PC-3 (cell line): ENCODE data around the gene TRPM8. TPM values are rescaled to one million over a fixed set of nuclear protein-coding genes. Genes with fewer than 3 reads are reported as not detected.
A peak's percentile ranks its signal among the peaks of the same experiment; 100 is the strongest.
"Not testable (repeated sequence)": the region's sequence is repeated elsewhere in the genome, so short reads cannot be mapped to it uniquely, and the experiment has no call there.

Source experiments
- ATAC-seq: fragments of 200-7000 bp; cut with Tn5 transposase; 2 replicates; pipeline ENCODE4 v1.9.1; 2020; ENCODE audit warnings: mild to moderate bottlenecking, moderate library complexity
- BruUV-seq: library from RNA; stranded (reverse); fragments of 400-500 nt; replicated peaks from 2 replicates; lab custom pipeline; 2021; lab: Mats Ljungman, UMichigan
- CTCF ChIA-PET: fragments of 300-600 bp; sonication (Branson Sonifier 250); formaldehyde crosslinking; loops from one replicate; lab custom pipeline; 2022; ENCODE audit warnings: antibody characterized with exemption; lab: Charles Lee
- POLR2A ChIA-PET: fragments of 300-600 bp; sonication (Branson Sonifier 250); formaldehyde crosslinking; loops from one replicate; lab custom pipeline; 2022; ENCODE audit warnings: antibody characterized with exemption; ENCODE audit not compliant: unreplicated experiment; lab: Charles Lee
- DNase-seq: peaks from one replicate; pipeline ENCODE4 v3.0.0-alpha.2; 2015
- H2AFZ ChIP-seq: fragments of 300-600 bp; sonication (generic); 2 replicates; pipeline ENCODE4 v1.6.0; 2016; ENCODE audit warnings: antibody characterized with exemption, low read length
- H3F3A ChIP-seq: fragments of 300-600 bp; sonication (generic); one replicate; pipeline ENCODE4 v1.6.0; 2017; ENCODE audit warnings: antibody characterized with exemption, low read length, control low read depth, mild to moderate bottlenecking; ENCODE audit not compliant: unreplicated experiment
- H3K27ac ChIP-seq: fragments of 300-600 bp; sonication (generic); 2 replicates; pipeline ENCODE4 v1.5.1; 2016; ENCODE audit warnings: mild to moderate bottlenecking, low read length
- H3K27me3 ChIP-seq: fragments of 300-600 bp; sonication (generic); 2 replicates; pipeline ENCODE4 v1.6.1; 2016; ENCODE audit warnings: low read length, mixed read lengths
- H3K36me3 ChIP-seq: fragments of 300-600 bp; sonication (generic); 2 replicates; pipeline ENCODE4 v1.6.1; 2016; ENCODE audit warnings: low read depth, mixed run types, low read length, mixed read lengths
- H3K4me1 ChIP-seq: fragments of 300-600 bp; sonication (generic); 2 replicates; pipeline ENCODE4 v1.5.1; 2016; ENCODE audit warnings: low read length; ENCODE audit not compliant: insufficient read depth
- H3K4me2 ChIP-seq: fragments of 300-600 bp; sonication (generic); 2 replicates; pipeline ENCODE4 v1.6.0; 2016; ENCODE audit warnings: low read length
- H3K4me3 ChIP-seq: fragments of 300-600 bp; sonication (generic); 2 replicates; pipeline ENCODE4 v1.5.1; 2016; ENCODE audit warnings: mild to moderate bottlenecking, low read length, mixed read lengths
- H3K79me2 ChIP-seq: fragments of 300-600 bp; sonication (generic); 2 replicates; pipeline ENCODE4 v1.6.1; 2017; ENCODE audit warnings: low read length, mixed read lengths
- H3K9ac ChIP-seq: fragments of 300-600 bp; sonication (generic); 2 replicates; pipeline ENCODE4 v1.6.0; 2016; ENCODE audit warnings: mild to moderate bottlenecking, low read length
- H3K9me2 ChIP-seq: fragments of 300-600 bp; sonication (generic); replicated peaks from 2 replicates; pipeline ENCODE4 v1.6.1; 2016; ENCODE audit warnings: mixed run types, low read length, mixed read lengths
- H3K9me3 ChIP-seq: fragments of 300-600 bp; sonication (generic); 2 replicates; pipeline ENCODE4 v1.6.1; 2016; ENCODE audit warnings: low read length, mixed read lengths
- H4K20me1 ChIP-seq: fragments of 300-600 bp; sonication (generic); 2 replicates; pipeline ENCODE4 v1.6.1; 2016; ENCODE audit warnings: low read length, mixed read lengths
- CTCF ChIP-seq: fragments of 300-600 bp; sonication (generic); conservative IDR thresholded peaks from 2 replicates; pipeline ENCODE4 v1.5.1; 2017; ENCODE audit warnings: antibody characterized with exemption, low read depth, mild to moderate bottlenecking, low read length
- EZH2 ChIP-seq: fragments of 300-600 bp; sonication (generic); IDR thresholded peaks from one replicate; pipeline ENCODE4 v1.6.1; 2017; ENCODE audit warnings: antibody characterized with exemption, mild to moderate bottlenecking, low read length; ENCODE audit not compliant: unreplicated experiment
- EZH2phosphoT487 ChIP-seq: fragments of 300-600 bp; sonication (generic); IDR thresholded peaks from 2 replicates; pipeline ENCODE4 v1.6.1; 2018; ENCODE audit warnings: mild to moderate bottlenecking, antibody characterized with exemption, low read length, borderline replicate concordance
- intact Hi-C: fragments of 100-400 bp; cut with micrococcal nuclease; formaldehyde crosslinking; loops from 2 replicates; pipeline ENCODE4 v1.9.0; 2023
- total RNA-seq: library from RNA; depleted of rRNA; stranded (reverse); fragments of >200 nt; gene quantifications from 2 replicates; pipeline ENCODE4 v1.2.3, GENCODE V29; 2014

TRPM8 gene
- total RNA-seq, 1 experiment from 2014 or later: not detected

DNA sequence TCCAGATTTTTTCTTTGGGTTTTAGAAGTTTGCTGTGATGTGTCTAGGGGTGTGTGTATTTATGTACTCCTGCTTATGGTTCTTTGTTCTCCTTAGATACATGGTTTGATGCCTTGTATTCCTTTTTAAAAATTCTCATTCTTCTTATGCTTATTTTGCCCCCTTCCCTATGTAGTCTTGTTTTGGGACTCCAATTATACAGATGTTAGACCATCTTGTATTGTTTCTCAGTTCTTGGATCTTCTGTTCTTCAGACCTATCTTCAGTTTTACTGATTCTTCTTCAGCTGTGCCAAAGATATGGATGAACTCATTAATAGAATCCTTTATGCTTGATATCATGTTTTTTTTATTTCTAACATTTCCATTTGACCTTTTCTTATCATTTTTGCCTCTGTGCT, 34.8 kb upstream of the TRPM8 start:
- Histone ChIP-seq H2AFZ (no peak overlapping the region), H4K20me1 (no peaks in the 10 kb centered on the region), H3K9ac (no peak overlapping the region), H3F3A (no peaks in the 10 kb centered on the region), H3K79me2 (no peaks in the 10 kb centered on the region), H3K4me3 (no peak overlapping the region), H3K9me2 (no peaks in the 10 kb centered on the region), H3K36me3 (no peaks in the 10 kb centered on the region), H3K9me3 (peaks cover 15% of the 10 kb centered on the region; the same call in 1 of the 2 replicates), H3K27me3 (peaks cover 4% of the 10 kb centered on the region; the same call in 1 of the 2 replicates), H3K4me1 (no peaks in the 10 kb centered on the region), H3K27ac (no peak overlapping the region), H3K4me2 (no peak overlapping the region)
- ChIA-PET POLR2A (no interaction called here), CTCF (no interaction called here)
- no TSS peak for BruUV-seq
- TF ChIP-seq EZH2 (no peak), CTCF (no peak), EZH2phosphoT487 (no peak)
- ATAC-seq: no peak
- no peak for DNase-seq
- intact Hi-C loops: no loop called here

DNA sequence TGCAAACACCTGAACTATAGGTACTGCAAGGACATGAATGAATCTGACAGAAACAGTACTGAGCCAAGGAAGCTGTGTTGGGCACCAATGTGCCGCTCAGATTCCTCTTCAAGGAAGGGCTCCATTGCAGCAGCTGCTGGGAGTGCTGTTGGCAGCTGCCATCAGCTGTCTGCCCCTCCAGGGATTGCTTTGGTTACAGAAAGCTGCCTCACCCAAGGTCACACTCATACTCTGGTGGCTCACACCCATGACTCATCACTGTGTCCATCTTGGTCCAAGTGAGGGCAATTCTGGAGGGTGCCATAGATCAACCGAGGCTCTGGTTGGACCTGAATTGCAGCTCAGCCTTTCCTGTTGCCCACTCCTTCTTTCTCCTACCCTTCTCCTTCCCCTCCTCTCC, 24.4 kb upstream of the TRPM8 start:
- H2AFZ ChIP-seq: no peak overlapping the region
- peak; percentile 51; the same call in 1 of the 2 replicates for ATAC-seq
- no peak overlapping the region for H3K4me2 ChIP-seq
- ChIA-PET POLR2A (no interaction called here), CTCF (no interaction called here)
- H3K9me2 ChIP-seq: no peaks in the 10 kb centered on the region
- no TSS peak for BruUV-seq
- H3K9me3 ChIP-seq: no peaks in the 10 kb centered on the region
- H3K9ac ChIP-seq: no peak overlapping the region
- H4K20me1 ChIP-seq: no peaks in the 10 kb centered on the region
- no peaks in the 10 kb centered on the region for H3K36me3 ChIP-seq
- H3F3A ChIP-seq: no peaks in the 10 kb centered on the region
- intact Hi-C loops: no loop called here
- DNase-seq: peak; percentile 26
- H3K27ac ChIP-seq: no peak overlapping the region
- H3K4me1 ChIP-seq: no peaks in the 10 kb centered on the region
- H3K4me3 ChIP-seq: no peak overlapping the region
- H3K79me2 ChIP-seq: no peaks in the 10 kb centered on the region
- TF ChIP-seq EZH2phosphoT487 (no peak), EZH2 (no peak), CTCF (no peak)
- H3K27me3 ChIP-seq: no peaks in the 10 kb centered on the region

GRCh38 chr2:233896253-233896652, 20.9 kb upstream of the TRPM8 start:
- H4K20me1 ChIP-seq, H3K36me3 ChIP-seq, POLR2A ChIA-PET, H3K4me2 ChIP-seq, H2AFZ ChIP-seq, DNase-seq, H3K4me1 ChIP-seq, H3K79me2 ChIP-seq, H3K9ac ChIP-seq, BruUV-seq, H3K4me3 ChIP-seq, H3K9me3 ChIP-seq, H3K27ac ChIP-seq, H3F3A ChIP-seq, ATAC-seq, H3K9me2 ChIP-seq: not testable (repeated sequence)
- intact Hi-C loops: loop anchor here (5.0 kb wide), 1 partner anchor 34 kb away; no protein-coding TSS in a partner anchor
- peaks cover 18% of the 10 kb centered on the region for H3K27me3 ChIP-seq
- CTCF ChIA-PET: interaction anchor here (0.7 kb wide), 1 partner anchor 247 kb away, joined by 4 read pairs; no protein-coding TSS in a partner anchor
